Adrenal gland (tissue), 12 donors: Measurements from ENCODE around the gene BTBD19. TPM values are rescaled to one million over a fixed set of nuclear protein-coding genes. Genes with fewer than 3 reads are reported as not detected.
A peak's percentile ranks its signal among the peaks of the same experiment; 100 is the strongest.

ENCODE experiments used
- DNase-seq, 7 donors: peaks; one replicate each; pipeline ENCODE4 v3.0.0-alpha.2; 2019 to 2020
- H3K27ac ChIP-seq, 5 donors: fragments of 200-600 bp; sonication (generic) in 4 of 5; 1 replicate in 3 of 5; 2 replicates in 2 of 5; pipeline versions ENCODE4 v1.5.1 to v1.8.0; 2016 to 2020; ENCODE audit warnings: mild to moderate bottlenecking in 1 of 5
- H3K27me3 ChIP-seq: fragments of 200-600 bp; 2 replicates; pipeline ENCODE4 v1.8.0; 2021
- H3K36me3 ChIP-seq, 2 donors: fragments of 200-600 bp; replicated peaks in 1 of 2; 1 replicate in 1 of 2; 2 replicates in 1 of 2; pipeline versions ENCODE4 v1.5.1 to v1.8.0; 2018 to 2022
- H3K4me1 ChIP-seq, 2 donors: fragments of 200-600 bp; replicated peaks in 1 of 2; 1 replicate in 1 of 2; 2 replicates in 1 of 2; pipeline versions ENCODE4 v1.5.1 to v1.8.0; 2018 to 2021
- H3K4me3 ChIP-seq, 4 donors: fragments of 200-600 bp; sonication (generic) in 3 of 4; one replicate each; pipeline ENCODE4 v1.5.1; 2016 to 2018
- H3K9me3 ChIP-seq, 3 donors: fragments of 200-600 bp; sonication (generic) in 1 of 3; replicated peaks in 1 of 3; 1 replicate in 2 of 3; 2 replicates in 1 of 3; pipeline versions ENCODE4 v1.5.1 to v1.8.0; 2016 to 2021
- CTCF ChIP-seq, 6 experiments: fragments of 450-650 bp in 4 of 6; fragments of 200-600 bp in 2 of 6; sonication (generic) in 1 of 6; IDR thresholded peaks; 1 replicate in 5 of 6; 2 replicates in 1 of 6; pipeline versions ENCODE4 v1.5.1 to v1.8.0; 2016 to 2021; ENCODE audit warnings: antibody characterized with exemption in 6 of 6, mild to moderate bottlenecking in 2 of 6, moderate library complexity in 1 of 6
- POLR2A ChIP-seq, 2 donors: fragments of 450-650 bp; IDR thresholded peaks; one replicate each; pipeline ENCODE4 v1.6.1; 2017; ENCODE audit warnings: antibody characterized with exemption in 2 of 2, mild to moderate bottlenecking in 2 of 2, moderate library complexity in 1 of 2
- WGBS, 4 donors: extraction: QIAGEN DNeasy Blood & Tissue Kit in 2 of 4; methylation state at CpG; one replicate each; pipeline versions ENCODE4 v1.1.5 to v1.1.7; 2013 to 2017; 5-methylcytosine and 5-hydroxymethylcytosine counted together
- intact Hi-C, 2 donors: fragments of 100-400 bp; cut with DNase I; formaldehyde crosslinking; loops; one replicate each; pipeline versions ENCODE4 v1.14.1 to v1.15.0; 2022 to 2023
- polyA plus RNA-seq, 3 donors: library from polyadenylated mRNA; stranded (reverse); fragments of 200-250 nt in 2 of 3; fragments of 350-450 nt in 1 of 3; fragmentation: Illumina TruSeq in 1 of 3; extraction: RNeasy Lipid Tissue Mini Kit (QIAGEN cat#74804) in 1 of 3; gene quantifications; one replicate each; pipeline ENCODE4 v1.2.3, GENCODE V29; 2013 to 2014
- total RNA-seq, 9 donors: library from RNA; depleted of rRNA in 4 of 9; stranded (reverse); fragments of >200 nt in 4 of 9; fragments of 120-200 nt in 1 of 9; fragmentation: NEBNext Ultra II Directional in 1 of 9; extraction: Animal tissue kit (Norgen Biotek cat#: 25700) in 1 of 9; gene quantifications; one replicate each; pipeline versions ENCODE4 v1.1.0 to v1.2.4, GENCODE V29; 2013 to 2023
- donor health status: healthy with polysubstance abuse.
- donor health status: Bipolar disorder and iron deficiency.
- donor health status: DM: yes; HTN: yes; CAD: no.
- donor health status: DM: no; HTN: no; CAD: no.
- donor health status: DM: no; HTN: no; CAD: no.
- donor health status: DM: yes; HTN: yes; CAD: no.

Gene BTBD19
- total and polyA plus RNA-seq, 12 donors = 4.8 to 67.2 (median 21.3) TPM

GRCh38 chr1:44775078-44775929 is 33.0 kb upstream of the BTBD19 start, which contains the start of gene RPS8:
RPS8 (plus strand) TSS chr1:44775540; CDS start chr1:44775597, 57 bp downstream.
- Histone ChIP-seq H3K4me1 (peaks cover 21 to 33% of the 10 kb centered on the region in 2 donors), H3K27me3 (no peaks in the 10 kb centered on the region), H3K4me3 (peak within 1 kb of the TSS; percentile 13 to 97 (median 80)), H3K27ac (peak within 1 kb of the TSS; percentile 94 to 99 (median 97)), H3K36me3 (peaks cover 0 to 36% of the 10 kb centered on the region in 2 donors), H3K9me3 (no peaks in the 10 kb centered on the region)
- intact Hi-C loops = loop anchor here in 1 of 2 donors (5.0 kb wide), 1 partner anchor 33 kb away; no protein-coding TSS in a partner anchor
- TF ChIP-seq POLR2A (IDR thresholded peaks at IDR 0.05) (peak; percentile 91 to 97), CTCF (IDR thresholded peaks at IDR 0.05) (no peak)
- WGBS, 4 donors = 0 to 1% (median 1%) methylated on average over 27 to 65 of the region's 65 CpGs
- peak; percentile 91 to 98 (median 94) for DNase-seq

- peak overlapping the region; percentile 94 to 99 (median 97) for H3K27ac ChIP-seq
- intact Hi-C loops = loop anchor here in 1 of 2 donors (5.0 kb wide), 1 partner anchor 34 kb away; no protein-coding TSS in a partner anchor
- no peaks in the 10 kb centered on the region for H3K27me3 ChIP-seq
- peak overlapping the region; percentile 13 to 97 (median 80) for H3K4me3 ChIP-seq
- H3K9me3 ChIP-seq = no peaks in the 10 kb centered on the region
- DNase-seq = peak in 4 of 7 donors; percentile 46 to 70 (median 56)
- H3K4me1 ChIP-seq = peaks cover 21 to 33% of the 10 kb centered on the region in 2 donors
- H3K36me3 ChIP-seq = peaks cover 0 to 44% of the 10 kb centered on the region in 2 donors
- TF ChIP-seq POLR2A (IDR thresholded peaks at IDR 0.05) (peak in 1 of 2 donors; percentile 20), CTCF (IDR thresholded peaks at IDR 0.05) (no peak)
- WGBS, 4 donors = 2 to 7% (median 4%) methylated on average over 9 to 36 of the region's 36 CpGs
Measured at GRCh38 chr1:44775930-44776729, 32.2 kb upstream of the BTBD19 start.

DNA sequence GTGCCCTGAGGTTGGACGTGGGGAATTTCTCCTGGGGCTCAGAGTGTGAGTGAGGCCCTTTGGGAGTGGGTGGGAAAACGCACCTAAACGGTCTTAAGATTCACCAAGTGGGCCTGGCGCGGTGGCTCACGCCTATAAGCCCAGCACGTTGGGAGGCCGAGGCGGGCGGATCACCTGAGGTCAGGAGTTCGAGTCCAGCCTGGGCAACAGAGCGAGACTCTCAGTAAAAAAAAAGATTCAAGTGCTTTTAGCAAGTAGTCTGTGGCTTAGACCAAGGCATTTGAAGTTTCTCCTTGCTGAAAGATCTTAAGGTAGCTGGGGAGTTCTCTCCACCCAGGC is 31.6 kb upstream of the BTBD19 start:
- DNase-seq = no peak
- no peaks in the 10 kb centered on the region for H3K9me3 ChIP-seq
- H3K27ac ChIP-seq = peak overlapping the region; percentile 60 to 98 (median 94)
- peak overlapping the region in 3 of 4 donors; percentile 13 to 84 (median 77) for H3K4me3 ChIP-seq
- WGBS, 4 donors = 24 to 35% (median 30%) methylated on average over 10 to 12 of the region's 12 CpGs
- peaks cover 21 to 33% of the 10 kb centered on the region in 2 donors for H3K4me1 ChIP-seq
- intact Hi-C loops = loop anchor here in 1 of 2 donors (5.0 kb wide), 1 partner anchor 34 kb away; no protein-coding TSS in a partner anchor
- no peak for TF ChIP-seq POLR2A (IDR thresholded peaks at IDR 0.05)
- no peak for TF ChIP-seq CTCF (IDR thresholded peaks at IDR 0.05)
- H3K27me3 ChIP-seq = no peaks in the 10 kb centered on the region
- H3K36me3 ChIP-seq = peaks cover 0 to 48% of the 10 kb centered on the region in 2 donors
